Mucosa of stomach (tissue), 1 donor: ENCODE measurements around the gene TNRC6C.
"Not testable (repeated sequence)": the region's sequence is repeated elsewhere in the genome, so short reads cannot be mapped to it uniquely, and the experiment has no call there.

ENCODE experiments used
- H3K27me3 ChIP-seq: one replicate; pipeline ENCODE4 v1.7.0; 2013; ENCODE audit warnings: mild to moderate bottlenecking, low read length; ENCODE audit not compliant: control insufficient read depth, insufficient read depth
- H3K36me3 ChIP-seq: one replicate; pipeline ENCODE4 v1.7.0; 2013; ENCODE audit warnings: low read length; ENCODE audit not compliant: control insufficient read depth, insufficient read depth
- H3K4me1 ChIP-seq: one replicate; pipeline ENCODE4 v1.7.0; 2013; ENCODE audit warnings: mild to moderate bottlenecking, low read length; ENCODE audit not compliant: control insufficient read depth, insufficient read depth
- H3K4me3 ChIP-seq: one replicate; pipeline ENCODE4 v1.7.0; 2013; ENCODE audit warnings: low read length
- H3K9ac ChIP-seq: one replicate; pipeline ENCODE4 v1.7.0; 2013; ENCODE audit warnings: mild to moderate bottlenecking, low read length, moderate library complexity
- H3K9me3 ChIP-seq: one replicate; pipeline ENCODE4 v1.7.0; 2013; ENCODE audit warnings: mild to moderate bottlenecking, low read length, moderate library complexity; ENCODE audit not compliant: control insufficient read depth
- donor health status: Pancreatic carcinoma.

Gene TNRC6C

DNA sequence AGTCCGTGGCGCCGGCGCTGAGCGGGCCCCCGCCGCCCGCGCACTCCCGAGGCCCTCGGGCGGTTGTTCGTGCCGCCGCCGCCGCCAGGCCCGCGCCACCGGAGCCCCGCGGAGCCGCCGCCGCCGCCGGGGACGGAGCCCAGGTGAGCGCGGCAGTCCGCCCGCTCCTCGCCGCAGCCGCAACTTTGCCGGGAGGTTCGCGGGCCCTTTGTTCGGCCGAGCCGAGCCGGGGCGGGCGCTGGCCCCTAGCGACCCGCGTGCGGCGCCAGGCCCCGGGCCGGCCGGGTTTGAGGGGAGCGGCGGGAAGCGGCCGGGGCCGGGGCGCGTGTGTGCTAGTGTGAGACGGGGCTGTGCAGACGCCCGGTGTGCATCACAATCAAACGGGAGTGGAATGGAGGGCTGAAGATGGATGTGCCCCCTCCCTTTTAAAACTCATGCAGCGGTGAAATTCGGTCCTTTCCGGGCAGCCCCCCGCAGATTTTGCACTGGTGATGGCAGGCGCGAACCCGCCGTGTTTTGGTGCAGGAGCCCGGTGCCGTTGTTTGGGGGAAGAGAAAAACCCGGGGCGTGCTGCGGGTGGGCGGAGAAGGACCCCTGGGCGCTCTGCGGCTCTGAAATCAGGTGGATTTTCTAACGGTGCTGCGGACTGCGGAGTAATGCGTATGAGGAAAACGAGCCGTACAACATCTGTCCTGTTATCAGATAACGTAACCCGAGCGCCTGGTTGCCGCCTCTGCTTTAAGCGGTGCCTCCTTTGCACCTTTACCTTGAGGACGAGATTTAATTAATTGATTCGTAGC lies 823 bp downstream of the TNRC6C start:
- Histone ChIP-seq H3K9ac (peak overlapping the region; percentile 32), H3K9me3 (no peaks in the 10 kb centered on the region), H3K4me3 (peak overlapping the region; percentile 38), H3K36me3 (no peaks in the 10 kb centered on the region), H3K4me1 (peaks cover 9% of the 10 kb centered on the region), H3K27me3 (peaks cover 24% of the 10 kb centered on the region)

- H3K4me1 ChIP-seq, result peaks cover 9% of the 10 kb centered on the region
- peak overlapping the region; percentile 38 for H3K4me3 ChIP-seq
- no peaks in the 10 kb centered on the region for H3K9me3 ChIP-seq
- peaks cover 24% of the 10 kb centered on the region for H3K27me3 ChIP-seq
- H3K9ac ChIP-seq, result peak overlapping the region; percentile 32
- no peaks in the 10 kb centered on the region for H3K36me3 ChIP-seq
Observed at GRCh38 chr17:77959926-77960521, 1.5 kb downstream of the TNRC6C start.

GRCh38 chr17:77961741-77962140 lies 3.2 kb downstream of the TNRC6C start:
- Histone ChIP-seq H3K4me3 (no peak overlapping the region), H3K36me3 (no peaks in the 10 kb centered on the region), H3K9me3 (no peaks in the 10 kb centered on the region), H3K27me3 (peaks cover 21% of the 10 kb centered on the region), H3K9ac (no peak overlapping the region), H3K4me1 (peaks cover 9% of the 10 kb centered on the region)

DNA sequence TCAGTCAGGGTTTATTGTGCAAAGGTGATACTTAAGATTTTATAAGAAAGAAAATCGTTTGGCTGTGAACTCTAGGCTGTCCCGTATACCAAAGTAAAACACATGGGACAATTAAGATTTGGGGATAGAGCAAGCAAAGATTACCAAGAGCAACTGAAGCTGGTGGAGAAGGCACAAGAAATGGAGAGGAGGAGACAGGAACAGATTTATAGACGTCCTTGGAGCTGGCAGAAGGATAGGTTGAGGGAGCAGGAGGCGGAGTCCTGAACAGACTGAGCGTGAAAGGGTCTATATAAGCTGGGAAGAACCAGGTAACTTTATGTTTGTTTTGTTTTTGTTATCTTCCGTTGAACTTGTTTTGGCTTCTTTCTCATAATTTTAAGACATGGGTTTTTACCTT lies 3.8 kb downstream of the TNRC6C start:
- H3K27me3 ChIP-seq, result peaks cover 15% of the 10 kb centered on the region
- H3K4me3 ChIP-seq, result no peak overlapping the region
- H3K36me3 ChIP-seq, result no peaks in the 10 kb centered on the region
- no peak overlapping the region for H3K9ac ChIP-seq
- H3K9me3 ChIP-seq, result no peaks in the 10 kb centered on the region
- peaks cover 9% of the 10 kb centered on the region for H3K4me1 ChIP-seq

- H3K9ac ChIP-seq, result no peak overlapping the region
- H3K4me3 ChIP-seq, result no peak overlapping the region
- no peaks in the 10 kb centered on the region for H3K9me3 ChIP-seq
- no peaks in the 10 kb centered on the region for H3K36me3 ChIP-seq
- peaks cover 9% of the 10 kb centered on the region for H3K4me1 ChIP-seq
- peaks cover 13% of the 10 kb centered on the region for H3K27me3 ChIP-seq
Observed at GRCh38 chr17:77963441-77963840, 4.9 kb downstream of the TNRC6C start.

DNA sequence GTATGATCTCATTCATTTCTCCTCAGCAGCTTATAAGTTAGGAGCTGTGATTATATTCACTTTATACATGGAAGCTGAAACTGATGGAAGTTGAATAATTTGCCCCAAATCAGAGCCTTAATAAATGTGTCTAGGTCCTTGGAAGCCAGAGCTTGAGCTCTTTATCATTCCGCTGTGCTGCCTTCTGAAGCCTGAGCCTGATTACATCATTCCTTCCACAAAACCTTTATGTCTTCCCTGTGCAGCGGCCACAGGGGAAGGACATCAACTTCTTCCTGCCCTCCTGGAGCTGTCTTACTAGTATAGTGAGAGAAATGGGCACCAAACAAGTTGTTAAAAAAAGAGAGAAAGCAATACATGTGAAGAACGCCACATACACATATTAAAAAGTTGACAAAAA lies 6.8 kb downstream of the TNRC6C start:
- no peaks in the 10 kb centered on the region for H3K9me3 ChIP-seq
- no peaks in the 10 kb centered on the region for H3K36me3 ChIP-seq
- H3K4me3 ChIP-seq, result no peak overlapping the region
- H3K4me1 ChIP-seq, result peaks cover 2% of the 10 kb centered on the region
- peaks cover 2% of the 10 kb centered on the region for H3K27me3 ChIP-seq
- H3K9ac ChIP-seq, result no peak overlapping the region

- H3K4me1 ChIP-seq, result no peaks in the 10 kb centered on the region
- no peaks in the 10 kb centered on the region for H3K36me3 ChIP-seq
- H3K9ac ChIP-seq, result no peak overlapping the region
- H3K9me3 ChIP-seq, result no peaks in the 10 kb centered on the region
- no peak overlapping the region for H3K4me3 ChIP-seq
- no peaks in the 10 kb centered on the region for H3K27me3 ChIP-seq
Observed at GRCh38 chr17:77966476-77966875, 8.0 kb downstream of the TNRC6C start.

DNA sequence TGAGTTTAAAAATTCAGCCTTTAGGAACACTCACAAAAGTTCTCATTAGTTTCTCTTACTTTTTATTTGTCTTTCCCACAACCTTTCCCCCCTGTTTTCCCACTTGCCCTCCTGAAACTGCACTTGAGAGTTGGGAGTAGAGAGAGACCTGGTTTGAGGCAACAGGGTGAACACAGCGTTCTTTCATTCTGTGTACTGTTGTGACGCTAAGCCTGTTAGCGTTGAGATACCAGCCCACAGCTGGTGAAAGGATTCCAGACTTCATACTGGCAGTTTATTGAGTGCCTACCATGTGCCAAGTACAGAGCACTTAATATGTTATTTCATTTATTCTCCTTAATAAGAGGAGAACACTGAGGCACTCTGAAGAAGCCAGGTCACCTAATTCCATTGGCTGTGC lies 10.3 kb downstream of the TNRC6C start:
- no peak overlapping the region for H3K4me3 ChIP-seq
- no peak overlapping the region for H3K9ac ChIP-seq
- no peaks in the 10 kb centered on the region for H3K9me3 ChIP-seq
- H3K4me1 ChIP-seq, result no peaks in the 10 kb centered on the region
- H3K36me3 ChIP-seq, result no peaks in the 10 kb centered on the region
- no peaks in the 10 kb centered on the region for H3K27me3 ChIP-seq

DNA sequence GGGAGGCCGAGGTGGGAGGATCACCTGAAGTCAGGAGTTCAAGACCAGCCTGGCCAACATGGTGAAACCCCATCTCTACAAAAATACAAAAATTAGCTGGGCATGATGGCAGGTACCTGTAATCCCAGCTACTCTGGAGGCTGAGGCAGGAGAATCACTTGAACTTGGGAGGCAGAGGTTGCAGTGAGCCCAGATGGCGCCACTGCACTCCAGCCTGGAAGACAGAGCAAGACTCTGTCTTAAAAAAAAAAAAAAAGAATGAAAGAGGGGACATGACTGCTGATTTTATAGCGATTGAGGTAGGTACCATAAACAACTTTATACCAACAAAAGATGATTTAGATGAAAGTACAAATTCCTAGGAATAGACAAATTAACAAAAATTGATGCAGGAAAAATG lies 13.8 kb downstream of the TNRC6C start:
- H3K9me3 ChIP-seq, H3K36me3 ChIP-seq, H3K4me1 ChIP-seq, H3K4me3 ChIP-seq, H3K9ac ChIP-seq, H3K27me3 ChIP-seq: not testable (repeated sequence)

DNA sequence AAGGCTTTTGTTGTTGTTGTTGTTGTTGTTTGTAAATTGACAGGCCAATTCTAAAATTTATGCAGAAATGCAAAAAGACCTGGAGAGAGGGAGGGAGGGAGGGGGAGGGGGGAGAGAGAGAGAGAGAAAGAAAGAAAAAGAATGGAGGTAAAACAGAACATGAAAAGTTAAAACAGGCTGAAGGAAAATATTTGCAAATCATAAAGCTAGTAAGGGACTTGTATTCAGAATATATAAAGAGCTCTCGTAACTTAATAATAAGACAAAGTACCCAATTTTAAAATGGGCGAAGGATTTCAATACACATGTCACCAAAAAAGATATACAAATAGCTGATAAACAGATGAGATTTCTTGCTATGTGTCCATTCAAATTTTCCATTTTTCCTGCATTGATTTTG lies 15.4 kb downstream of the TNRC6C start:
- Histone ChIP-seq H3K27me3 (no peaks in the 10 kb centered on the region), H3K9me3 (no peaks in the 10 kb centered on the region), H3K4me3 (no peak overlapping the region), H3K9ac (no peak overlapping the region), H3K36me3 (no peaks in the 10 kb centered on the region), H3K4me1 (no peaks in the 10 kb centered on the region)

- no peak overlapping the region for H3K9ac ChIP-seq
- H3K27me3 ChIP-seq, result no peaks in the 10 kb centered on the region
- no peaks in the 10 kb centered on the region for H3K4me1 ChIP-seq
- H3K36me3 ChIP-seq, result no peaks in the 10 kb centered on the region
- H3K9me3 ChIP-seq, result no peaks in the 10 kb centered on the region
- no peak overlapping the region for H3K4me3 ChIP-seq
Observed at GRCh38 chr17:77974396-77974795, 15.9 kb downstream of the TNRC6C start.

GRCh38 chr17:77982430-77982829 lies 23.9 kb downstream of the TNRC6C start:
- not testable (repeated sequence) for H3K9ac ChIP-seq, H3K36me3 ChIP-seq, H3K4me3 ChIP-seq, H3K27me3 ChIP-seq, H3K4me1 ChIP-seq, H3K9me3 ChIP-seq
